GM19240 (cell line): Measurements from ENCODE around the gene OCA2.
"Not testable (repeated sequence)": the region's sequence is repeated elsewhere in the genome, so short reads cannot be mapped to it uniquely, and the experiment has no call there.

Source experiments
- DNase-seq: peaks from one replicate; pipeline ENCODE4 v3.0.0; 2011; ENCODE audit warnings: low spot score; ENCODE audit not compliant: insufficient read length

The OCA2 gene

DNA sequence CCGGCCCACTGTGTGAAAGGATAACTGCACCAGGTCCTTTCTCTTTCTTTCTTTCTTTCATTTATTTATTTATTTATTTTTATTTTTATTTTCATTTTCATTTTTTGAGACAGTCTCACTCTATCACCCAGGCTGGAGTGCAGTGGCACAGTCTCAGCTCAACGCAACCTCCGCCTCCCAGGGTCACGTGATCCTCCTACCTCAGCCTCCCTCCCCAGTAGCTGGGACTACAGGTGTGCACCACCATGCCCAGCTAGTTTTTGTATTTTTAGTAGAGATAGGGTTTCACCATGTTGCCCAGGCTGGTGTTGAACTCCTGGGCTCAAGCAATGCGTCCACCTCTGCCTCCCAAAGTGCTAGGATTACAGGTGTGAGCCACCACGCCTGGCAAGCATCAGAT, 146.5 kb downstream of the OCA2 start:
- not testable (repeated sequence) for DNase-seq

DNA sequence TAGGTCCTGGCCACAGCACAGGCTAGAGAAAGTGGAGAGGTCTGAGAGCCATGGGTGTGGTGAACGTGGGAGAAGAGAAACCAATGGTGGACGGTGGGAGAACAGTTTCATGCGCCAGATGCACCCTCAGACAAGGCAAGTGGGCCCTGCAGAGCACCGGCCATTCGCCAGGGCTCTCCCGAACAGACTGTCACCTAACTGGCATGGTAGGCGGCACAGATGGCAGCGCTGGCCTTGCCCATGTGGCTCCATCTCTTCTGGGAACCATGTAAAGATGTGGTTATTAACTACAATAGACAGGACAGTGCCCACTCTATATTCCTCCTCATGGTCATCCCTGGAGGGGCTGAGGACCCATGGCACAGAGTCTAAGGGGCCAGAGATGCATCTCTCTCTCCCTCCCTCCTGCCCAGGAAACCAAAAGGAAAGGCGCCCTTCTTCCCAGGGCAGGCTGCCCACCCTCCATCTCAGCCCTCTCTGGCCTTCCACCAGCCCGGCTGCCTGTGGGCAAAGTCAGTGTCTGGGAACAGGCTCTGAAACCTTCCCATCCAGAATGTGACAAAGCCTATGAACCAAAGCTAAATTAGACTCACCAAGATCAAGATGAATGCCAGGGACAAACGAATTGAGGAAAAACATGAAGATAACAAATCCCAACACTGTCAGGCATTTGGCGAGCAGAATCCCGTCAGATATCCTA, 147.8 kb downstream of the OCA2 start:
- DNase-seq, result no peak

DNA sequence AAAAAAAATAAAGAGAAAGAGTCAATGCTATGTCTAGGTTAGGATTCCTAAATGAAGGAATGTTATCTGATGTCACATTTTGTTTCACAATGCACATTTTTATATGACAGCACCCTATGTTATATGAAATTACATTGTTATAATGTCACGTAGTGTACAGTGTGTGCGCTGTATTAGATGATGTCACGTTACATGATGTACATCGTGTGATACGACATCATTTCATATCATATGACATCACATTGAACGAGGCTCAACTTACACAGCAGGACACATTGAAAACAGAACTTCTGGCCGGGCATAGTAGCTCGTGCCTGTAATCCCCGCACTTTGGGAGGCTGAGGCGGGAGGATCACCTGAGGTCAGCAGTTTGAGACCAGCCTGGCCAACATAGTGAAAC, 150.0 kb downstream of the OCA2 start:
- DNase-seq, result no peak

DNA sequence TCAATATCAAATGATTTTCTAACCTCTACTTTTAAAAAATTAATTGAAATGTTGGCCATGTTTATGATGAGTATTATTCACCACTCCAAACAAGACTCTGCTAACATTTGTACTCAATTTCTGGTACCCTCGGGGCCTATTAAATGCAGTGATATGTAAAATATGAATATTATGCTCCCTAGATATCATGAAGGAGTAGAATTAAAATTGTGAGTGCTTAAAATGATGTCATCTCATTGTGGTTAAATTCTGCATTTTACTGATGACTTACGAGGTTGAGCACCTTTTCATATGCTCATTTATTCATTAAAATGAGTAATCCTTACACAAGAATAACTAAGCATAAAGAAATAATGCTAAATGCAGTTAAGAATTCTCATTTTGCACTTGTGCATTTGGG, 159.9 kb downstream of the OCA2 start:
- no peak for DNase-seq

DNA sequence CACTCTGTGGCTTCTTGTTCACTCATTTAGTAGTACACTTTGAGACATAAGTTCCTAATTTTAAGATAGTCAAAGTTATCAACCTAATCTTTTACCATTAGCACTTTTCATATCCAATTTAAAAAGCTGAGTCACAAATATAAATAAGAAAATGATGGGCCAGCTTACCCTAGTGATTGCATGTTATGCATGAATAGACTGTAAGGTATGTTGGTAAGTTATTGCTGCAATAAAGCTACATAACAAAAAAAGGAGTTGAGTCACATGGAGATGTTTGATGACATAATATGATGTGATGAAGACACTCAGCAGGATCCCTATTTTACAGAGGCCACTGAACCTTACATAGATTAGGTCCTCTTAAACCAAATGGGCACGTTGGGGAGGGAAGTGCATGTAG, 161.3 kb downstream of the OCA2 start:
- DNase-seq, result no peak

DNA sequence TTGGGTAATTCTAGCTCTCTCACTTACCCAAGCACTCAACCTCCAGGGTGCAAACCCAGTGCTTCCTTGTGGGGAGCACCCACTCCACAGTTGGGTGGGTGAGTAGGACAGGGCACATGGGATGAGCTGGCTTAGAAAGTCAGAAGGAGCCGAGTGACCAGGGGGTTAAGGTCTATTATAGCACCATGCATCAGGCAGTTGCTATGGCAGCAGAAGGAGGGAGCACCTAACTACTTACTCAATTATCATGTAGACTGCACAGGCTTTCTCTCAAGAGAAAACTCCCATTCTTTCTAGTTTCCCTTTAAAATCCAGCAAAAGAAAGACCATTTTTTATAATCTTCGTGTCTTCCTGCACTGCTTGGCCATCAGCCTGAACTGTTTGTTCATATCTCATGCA, 163.0 kb downstream of the OCA2 start:
- no peak for DNase-seq

DNA sequence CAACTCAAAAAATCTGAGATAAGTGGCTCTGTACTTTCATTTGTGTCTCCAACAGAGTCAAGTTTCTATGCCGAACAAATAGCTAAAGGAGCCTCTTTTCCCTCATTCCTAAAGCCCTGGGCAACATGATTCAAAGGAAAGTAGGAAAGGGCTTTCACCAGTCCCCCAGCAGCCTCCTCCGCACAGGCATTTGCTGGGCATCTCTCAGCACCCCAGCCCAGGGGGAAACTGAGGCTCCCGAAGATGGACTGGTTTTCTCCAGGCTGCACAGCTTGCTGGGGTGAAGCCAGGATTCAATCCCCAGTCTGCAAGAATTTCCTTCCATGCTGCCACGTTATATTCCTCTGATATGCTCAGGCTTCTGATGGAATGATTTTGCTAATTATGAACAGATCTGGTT, 163.8 kb downstream of the OCA2 start:
- no peak for DNase-seq

DNA sequence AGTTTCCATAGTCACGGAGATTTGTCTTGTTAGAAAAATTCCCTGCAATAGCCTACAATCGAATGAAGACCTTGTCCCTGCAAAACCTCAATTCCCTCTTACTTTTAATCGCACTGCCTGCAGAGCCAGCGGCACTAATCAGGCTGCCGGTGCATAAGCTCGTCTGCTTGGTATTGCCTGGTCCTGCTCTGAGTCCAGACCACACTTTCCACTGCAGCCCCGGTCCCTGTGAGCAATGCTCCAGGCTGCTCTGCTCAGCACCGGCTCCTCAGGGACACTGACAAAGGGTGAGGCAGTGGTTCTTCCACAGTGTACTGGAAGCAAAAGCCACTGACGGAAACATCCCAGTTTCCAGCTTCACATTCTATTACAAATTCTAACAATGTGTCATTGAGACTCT, 164.3 kb downstream of the OCA2 start:
- DNase-seq, result no peak

DNA sequence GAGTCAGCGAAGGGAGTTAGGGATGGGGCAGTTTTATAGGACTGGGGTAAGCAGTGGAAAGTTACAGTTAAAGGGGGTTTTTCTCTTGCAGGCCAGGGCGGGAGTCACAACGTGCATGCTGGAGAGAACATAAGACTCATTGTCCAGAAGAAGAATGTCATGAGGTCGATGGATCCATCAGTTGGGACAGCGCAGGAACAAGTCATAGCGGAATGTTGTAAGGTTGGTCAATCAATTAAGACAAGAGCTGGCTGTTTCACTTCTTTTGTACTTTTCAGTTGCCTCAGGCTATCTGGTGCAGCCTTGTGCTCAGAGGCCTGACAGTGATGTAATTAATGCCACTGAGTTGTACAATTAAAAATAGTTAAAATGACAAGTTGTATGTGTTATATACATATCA, 165.6 kb downstream of the OCA2 start:
- DNase-seq, result no peak

DNA sequence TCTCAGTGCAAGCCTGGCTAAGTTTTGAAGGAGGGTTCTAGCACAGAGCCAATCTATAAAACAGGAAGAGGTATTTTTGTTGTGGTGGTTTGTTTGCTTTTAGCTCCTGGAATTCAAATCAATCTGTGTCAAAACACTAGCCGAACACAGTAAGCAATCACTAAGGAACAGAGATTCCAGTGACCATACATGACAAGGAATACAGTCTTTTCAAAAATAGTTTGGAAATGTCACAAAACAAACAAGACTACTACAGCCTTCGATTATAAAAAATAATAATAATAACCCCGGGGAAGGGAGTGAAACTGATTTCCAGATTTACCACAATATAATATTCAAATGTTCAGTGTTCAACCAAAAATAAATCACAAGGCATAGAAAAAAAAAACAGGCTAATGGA, 166.5 kb downstream of the OCA2 start:
- DNase-seq, result no peak

DNA sequence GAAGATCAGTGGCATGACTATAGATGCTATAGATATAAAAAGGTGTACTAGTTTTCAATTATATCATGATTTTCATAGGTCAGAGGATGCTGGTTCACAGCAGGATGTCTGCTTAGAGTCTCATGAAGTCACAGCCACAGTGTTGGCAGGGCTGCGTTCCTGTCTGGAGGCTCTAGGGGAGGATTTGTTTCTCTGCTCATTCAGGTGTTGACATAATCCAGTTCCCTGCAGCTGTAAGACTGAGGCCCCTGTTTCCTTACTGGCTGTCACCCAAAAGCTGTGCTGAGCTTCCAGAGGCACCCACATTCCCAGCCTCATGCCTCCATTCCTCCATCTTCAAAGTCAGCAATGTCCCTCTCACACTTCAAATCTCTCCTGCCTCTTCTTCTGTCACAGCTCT, 170.7 kb downstream of the OCA2 start:
- DNase-seq, result no peak

DNA sequence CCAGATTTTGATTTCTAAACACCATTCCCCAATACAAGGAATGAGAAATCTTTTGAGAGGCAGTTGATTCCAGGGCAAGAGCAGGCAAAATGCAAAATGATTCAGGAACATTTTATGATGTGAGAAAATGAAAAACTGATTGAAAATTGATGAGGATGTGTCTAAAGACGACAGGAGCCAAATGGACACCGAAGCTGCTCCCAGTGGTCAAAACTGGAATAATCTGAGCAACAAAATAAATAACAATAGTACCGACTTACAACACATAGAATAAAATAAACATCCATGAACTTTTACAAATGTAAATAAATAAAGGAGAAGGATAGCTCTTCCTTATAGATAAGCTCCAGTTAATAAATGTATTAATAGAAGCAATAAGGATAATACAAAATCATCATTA, 186.8 kb downstream of the OCA2 start:
- no peak for DNase-seq

DNA sequence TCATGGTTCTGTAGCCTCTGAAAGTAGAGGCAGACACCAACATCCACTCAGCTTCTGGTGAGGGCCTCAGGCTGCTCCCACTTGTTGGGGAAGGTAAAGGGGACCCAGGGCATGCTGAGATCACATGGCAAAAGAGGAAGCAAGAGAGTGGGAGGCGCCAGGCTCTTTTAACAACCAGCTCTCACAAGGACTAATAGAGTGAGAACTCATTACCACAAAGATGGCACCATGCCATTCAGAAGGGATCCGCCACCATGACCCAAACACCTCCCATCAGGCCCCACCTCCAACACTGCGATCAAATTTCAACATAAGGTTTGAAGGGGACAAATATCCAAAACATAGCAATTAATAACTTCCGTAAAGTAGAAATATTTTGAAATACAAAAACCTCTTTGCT, 192.3 kb downstream of the OCA2 start:
- DNase-seq, result no peak

DNA sequence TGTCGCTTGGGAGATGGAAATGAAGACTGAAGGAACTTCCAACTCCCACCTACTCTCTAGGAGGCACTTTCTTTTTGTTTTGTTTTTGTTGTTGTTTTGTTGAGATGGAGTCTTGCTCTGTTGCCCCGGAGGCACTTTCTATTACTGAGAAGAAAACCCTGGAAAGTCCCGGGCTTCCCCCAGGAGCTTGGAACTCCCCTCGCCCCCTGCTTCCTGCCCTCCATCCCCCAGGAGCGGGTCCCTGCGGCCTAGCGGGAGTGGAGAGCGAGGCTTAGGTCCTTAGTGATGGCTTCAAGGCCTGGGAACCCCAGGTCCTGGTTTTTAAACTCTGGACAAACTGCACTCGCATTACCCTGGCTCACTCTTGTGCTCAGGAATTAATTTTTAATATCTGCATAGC, 195.7 kb downstream of the OCA2 start:
- no peak for DNase-seq

DNA sequence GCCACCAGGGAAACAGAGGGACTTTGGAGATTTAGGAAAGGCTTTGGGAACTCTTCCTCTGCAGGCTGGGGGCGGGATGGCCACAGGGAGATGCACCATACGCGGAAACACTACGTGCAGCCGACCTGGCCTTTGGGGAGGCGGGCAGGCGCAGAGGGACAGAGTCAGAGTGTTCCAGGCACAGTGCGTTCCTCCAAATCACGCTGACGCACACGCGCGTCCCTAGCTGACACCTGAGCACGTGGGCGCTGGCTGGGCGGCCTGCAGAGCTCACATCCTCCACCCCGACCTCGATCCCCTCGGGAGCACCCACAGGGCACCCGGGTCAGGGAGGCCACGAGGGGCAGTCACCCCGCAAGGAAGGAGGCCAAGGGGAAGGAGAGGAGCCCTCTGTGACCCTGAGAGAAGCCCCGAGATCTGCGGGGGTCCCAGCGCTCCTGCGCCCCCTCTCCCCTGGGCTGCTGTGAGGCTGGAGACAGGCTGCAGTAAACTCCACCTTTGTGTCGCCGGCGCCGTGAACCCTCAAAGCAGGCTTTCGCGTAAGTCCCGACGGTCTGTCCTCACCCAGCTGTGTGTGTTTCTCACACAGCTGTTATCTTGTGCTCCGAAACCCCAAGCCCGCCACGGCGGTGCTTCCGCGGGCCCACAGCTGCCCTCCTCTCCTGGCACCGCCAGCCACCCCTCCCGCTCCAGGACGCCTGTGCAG, 196.3 kb downstream of the OCA2 start:
- no peak for DNase-seq

DNA sequence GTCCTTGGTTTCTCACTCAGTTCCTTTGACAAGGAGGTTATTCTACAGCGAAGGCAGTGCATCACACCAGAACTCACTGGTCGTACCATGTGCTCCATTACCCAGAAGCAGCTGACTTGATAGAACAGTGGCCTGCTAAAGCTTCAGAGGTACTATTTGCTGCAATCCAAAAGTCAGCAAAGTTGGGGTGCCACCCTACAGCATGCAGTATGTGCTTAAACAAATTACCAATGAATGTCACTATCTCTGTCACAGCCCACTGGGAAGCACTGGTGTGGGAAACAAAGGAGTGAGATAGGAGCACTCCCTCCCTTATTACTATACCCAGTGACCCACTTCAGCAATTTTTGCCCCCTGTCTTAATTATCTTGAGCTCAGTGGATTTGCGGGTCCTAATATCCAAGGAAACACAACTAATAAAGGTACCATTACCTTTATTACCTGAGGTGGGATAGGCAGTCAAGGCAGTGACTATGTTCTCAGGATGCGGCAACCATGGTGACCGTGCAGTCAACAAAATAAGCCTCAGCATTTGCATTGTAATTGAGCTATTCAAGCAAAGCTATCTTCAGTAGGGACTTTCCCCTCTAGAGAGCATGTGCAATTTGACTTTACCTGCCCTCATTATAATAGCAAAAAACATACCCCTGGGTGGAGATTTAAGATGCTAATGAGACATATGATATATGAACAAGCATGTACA, 199.4 kb downstream of the OCA2 start:
- no peak for DNase-seq

DNA sequence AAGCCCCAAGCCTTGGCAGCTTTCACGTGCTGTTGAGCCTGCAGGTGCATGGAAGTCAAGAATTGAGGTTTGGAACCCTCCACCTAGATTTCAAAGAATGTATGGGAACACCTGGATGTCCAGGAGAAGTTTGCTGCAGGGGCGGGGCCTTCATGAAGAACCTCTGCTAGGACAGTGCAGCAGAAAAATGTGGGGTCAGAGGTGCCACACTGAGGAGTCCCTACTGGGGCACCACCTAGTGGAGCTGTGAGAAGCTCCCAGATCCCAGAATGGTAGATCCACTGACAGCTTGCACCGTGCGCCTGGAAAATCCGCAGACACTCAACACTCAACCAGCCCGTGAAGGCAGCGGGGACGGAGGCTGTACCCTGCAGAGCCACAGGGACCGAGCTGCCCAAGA, 201.6 kb downstream of the OCA2 start:
- no peak for DNase-seq

DNA sequence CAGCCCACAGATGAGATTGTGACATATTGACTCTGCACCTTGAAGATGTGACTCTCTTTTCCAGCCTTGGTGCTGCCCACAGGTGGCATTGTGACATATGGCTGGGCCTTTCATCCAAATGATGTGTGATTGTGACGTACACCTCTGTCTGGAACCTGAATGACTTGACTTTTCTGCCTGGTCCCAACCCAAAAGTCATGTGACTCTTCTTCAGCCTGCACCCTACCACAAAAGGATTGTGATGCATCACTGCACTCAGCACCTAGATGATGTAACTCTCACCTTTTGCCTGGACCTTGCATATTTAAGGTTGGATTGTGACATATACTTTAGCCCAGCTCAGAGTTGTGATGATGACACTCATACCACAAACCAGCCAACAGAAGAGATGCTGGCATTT, 204.5 kb downstream of the OCA2 start:
- DNase-seq, result no peak

DNA sequence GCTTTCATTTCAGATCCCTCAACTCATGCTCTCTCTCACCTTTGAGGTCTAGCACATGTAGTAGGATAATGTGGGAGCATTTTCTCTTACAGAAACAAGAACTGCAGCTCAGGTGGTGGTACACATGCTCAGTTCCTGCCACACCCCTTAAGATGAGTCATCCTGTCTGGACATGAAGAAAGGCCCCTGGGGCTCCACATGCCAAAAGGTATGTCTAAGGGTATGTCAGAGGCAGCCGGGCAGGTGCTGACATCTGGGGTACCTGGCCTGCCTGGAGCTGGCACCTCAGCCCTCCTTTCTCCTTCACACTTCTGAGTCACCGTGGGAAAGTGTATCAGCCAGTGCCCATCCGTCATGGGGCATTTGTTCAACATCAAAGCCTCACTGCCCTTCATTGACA, 209.9 kb downstream of the OCA2 start:
- DNase-seq, result no peak

DNA sequence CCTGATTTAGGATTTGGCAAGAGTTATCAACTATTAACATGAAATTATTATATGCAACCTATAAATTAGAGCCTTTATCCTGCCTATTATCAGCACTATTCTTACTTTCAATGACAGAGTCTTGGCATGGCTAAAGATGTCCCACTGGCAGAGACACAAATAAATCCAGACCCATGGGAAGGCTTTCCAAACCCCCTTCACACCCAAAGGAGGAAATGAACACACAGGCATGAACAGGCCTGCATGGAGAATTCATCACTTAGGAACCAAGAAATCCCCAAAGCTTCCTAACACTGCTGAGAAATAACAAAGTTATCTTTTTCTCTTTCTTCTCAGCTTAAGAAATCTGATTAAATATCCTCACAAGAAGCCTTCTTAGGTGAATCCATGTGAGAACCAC, 213.9 kb downstream of the OCA2 start:
- no peak for DNase-seq

DNA sequence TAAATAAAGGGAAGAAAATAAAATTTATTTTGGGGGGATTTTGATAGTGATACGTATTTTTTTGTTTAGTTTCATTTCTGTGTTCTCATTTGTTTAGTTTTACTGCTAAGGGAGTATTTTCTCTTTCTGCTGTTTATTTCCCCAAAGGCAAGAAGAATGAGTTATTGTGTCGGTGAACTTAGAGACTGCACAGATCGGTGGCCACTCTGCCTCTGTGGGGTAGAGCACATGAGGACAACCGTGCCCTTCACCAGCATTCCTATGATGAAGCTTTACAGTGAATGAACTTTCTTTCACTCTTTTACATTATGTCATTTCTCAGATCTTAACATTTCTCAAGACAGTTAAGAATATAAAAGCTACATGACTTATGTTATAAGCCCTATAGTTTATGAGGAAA, 214.4 kb downstream of the OCA2 start:
- no peak for DNase-seq

DNA sequence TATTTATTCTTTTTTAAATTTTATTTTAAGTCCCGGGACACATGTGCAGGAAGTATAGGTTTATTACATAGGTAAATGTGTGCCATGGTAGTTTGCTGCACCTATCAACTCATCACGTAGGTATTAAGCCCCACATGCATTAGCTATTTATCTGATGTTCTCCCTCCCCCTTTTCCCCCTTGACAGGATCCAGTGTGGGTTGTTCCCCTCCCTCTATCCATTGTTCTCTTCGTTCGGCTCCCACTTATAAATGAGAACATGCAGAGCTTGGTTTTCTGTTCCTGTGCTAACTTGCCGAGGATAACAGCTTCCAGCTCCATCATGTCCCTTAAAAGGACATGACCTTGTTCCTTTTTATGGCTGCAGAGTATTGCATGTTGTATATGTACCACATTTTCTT, 220.3 kb downstream of the OCA2 start:
- no peak for DNase-seq

DNA sequence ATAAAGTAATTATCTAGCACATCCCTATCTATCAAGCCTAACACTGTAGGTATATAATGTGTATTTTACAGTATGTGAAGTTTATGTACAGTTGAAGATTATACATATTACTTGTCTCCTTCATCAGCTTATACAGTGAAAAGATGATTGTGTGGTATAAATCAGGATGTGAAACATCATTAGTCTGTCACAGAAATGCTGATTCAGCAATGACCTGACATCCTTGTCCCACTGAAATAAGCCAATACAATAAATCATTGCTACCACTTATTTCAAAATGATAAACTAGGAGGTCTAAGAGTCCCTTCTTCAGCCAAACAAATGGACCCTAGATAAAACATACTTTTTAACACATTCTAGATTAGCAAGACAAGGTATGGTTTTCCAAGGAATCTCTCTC, 225.3 kb downstream of the OCA2 start:
- no peak for DNase-seq
